Skeletal muscle tissue (tissue), 4 donors: ENCODE measurements around the gene KLHL29. TPM values are rescaled to one million over a fixed set of nuclear protein-coding genes. Genes with fewer than 3 reads are reported as not detected.

Experiments
- H3K27ac ChIP-seq: one replicate; pipeline ENCODE4 v1.7.0; 2013; ENCODE audit warnings: mild to moderate bottlenecking, low read depth, low read length, inconsistent platforms
- H3K27me3 ChIP-seq, 3 donors: one replicate each; pipeline ENCODE4 v1.7.0; 2013; ENCODE audit warnings: low read length in 3 of 3; ENCODE audit not compliant: control insufficient read depth in 3 of 3, insufficient read depth in 3 of 3
- H3K36me3 ChIP-seq, 3 donors: one replicate each; pipeline ENCODE4 v1.7.0; 2013; ENCODE audit warnings: low read length in 3 of 3; ENCODE audit not compliant: control insufficient read depth in 3 of 3, insufficient read depth in 3 of 3
- H3K4me1 ChIP-seq, 3 donors: one replicate each; pipeline ENCODE4 v1.7.0; 2013; ENCODE audit warnings: low read length in 3 of 3, mild to moderate bottlenecking in 3 of 3; ENCODE audit not compliant: control insufficient read depth in 3 of 3, insufficient read depth in 3 of 3
- H3K4me3 ChIP-seq, 3 donors: one replicate each; pipeline ENCODE4 v1.7.0; 2013; ENCODE audit warnings: low read length in 3 of 3
- H3K9ac ChIP-seq, 3 donors: one replicate each; pipeline ENCODE4 v1.7.0; 2013; ENCODE audit warnings: low read length in 3 of 3, mild to moderate bottlenecking in 3 of 3, moderate library complexity in 2 of 3, low read depth in 1 of 3
- H3K9me3 ChIP-seq, 3 donors: one replicate each; pipeline ENCODE4 v1.7.0; 2013; ENCODE audit warnings: low read length in 3 of 3; ENCODE audit not compliant: control insufficient read depth in 3 of 3
- total RNA-seq: library from RNA; depleted of rRNA; stranded (reverse); fragments of >200 nt; gene quantifications from one replicate; pipeline ENCODE4 v1.2.3, GENCODE V29; 2014
- donor health status: Osteomylitis.

KLHL29 gene
- total RNA-seq, 1 donor from 2014 or later, result 3.7 TPM

DNA sequence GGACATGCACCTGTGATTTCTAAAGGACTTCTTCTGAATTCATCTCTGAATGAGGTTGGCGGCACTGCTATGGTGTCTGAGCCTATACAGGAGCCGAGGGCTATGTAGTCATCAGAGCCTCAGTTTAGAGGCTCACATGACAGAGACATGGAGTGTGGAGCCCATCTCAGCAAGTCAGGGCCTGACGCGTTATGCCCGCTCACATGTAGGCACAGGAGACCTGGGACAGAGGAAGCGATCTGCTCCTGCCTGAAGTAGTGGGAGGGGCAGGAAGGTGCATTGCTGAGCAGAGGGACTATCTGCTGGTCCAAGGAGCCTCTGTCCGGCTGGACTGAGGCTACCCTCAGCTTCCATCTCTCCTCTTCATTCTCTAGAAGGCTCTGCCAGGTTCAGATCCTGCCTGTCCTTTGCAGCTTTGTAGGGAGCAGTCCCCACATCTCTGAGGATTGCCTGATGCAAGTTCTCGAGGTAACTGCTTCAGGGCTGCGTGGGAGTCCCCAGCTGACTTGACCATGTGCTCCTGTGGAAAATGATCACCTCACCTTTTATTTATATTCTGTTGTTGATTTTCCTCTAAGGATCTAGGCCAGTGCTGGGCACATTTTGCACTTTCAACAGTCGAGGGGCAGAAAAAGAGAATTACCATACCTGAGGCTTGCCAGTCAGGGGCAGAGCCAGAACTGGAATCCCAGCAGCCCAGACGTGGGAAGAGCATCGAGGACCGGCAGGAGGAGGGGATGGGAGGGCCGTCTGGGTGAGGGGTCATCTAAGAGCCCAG is 16.6 kb downstream of the KLHL29 start:
- H3K27me3 ChIP-seq, result no peaks in the 10 kb centered on the region
- no peak overlapping the region for H3K27ac ChIP-seq
- peaks cover 0 to 5% (median 0%) of the 10 kb centered on the region in 3 donors for H3K4me1 ChIP-seq
- peaks cover 0 to 2% (median 0%) of the 10 kb centered on the region in 3 donors for H3K36me3 ChIP-seq
- no peak overlapping the region for H3K4me3 ChIP-seq
- H3K9ac ChIP-seq, result no peak overlapping the region
- H3K9me3 ChIP-seq, result no peaks in the 10 kb centered on the region

DNA sequence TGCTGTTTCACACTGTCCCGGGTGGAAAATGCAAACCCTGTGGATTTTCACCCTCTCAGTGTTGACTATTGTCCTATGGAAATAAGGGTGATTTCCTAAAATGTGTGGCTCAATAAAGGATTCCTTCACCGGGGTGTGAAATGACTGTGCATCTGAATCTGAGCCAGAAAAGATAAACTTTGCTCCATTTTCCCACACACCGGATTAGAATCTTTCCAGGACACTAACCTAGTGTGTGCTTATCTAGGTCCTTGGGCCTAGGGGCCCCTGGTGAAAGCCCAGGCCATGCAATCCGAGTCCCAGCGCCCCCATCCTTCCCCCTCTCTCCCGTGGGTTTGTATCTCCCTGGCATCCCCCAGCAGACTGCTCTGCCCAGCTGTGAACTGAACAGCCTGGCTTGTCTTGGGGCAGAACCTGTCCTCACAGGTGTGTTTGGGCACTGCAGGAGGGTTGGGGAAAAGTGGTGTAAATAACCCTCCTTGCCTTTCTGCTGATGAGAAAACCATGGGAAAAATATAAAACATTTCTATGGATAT is 17.3 kb downstream of the KLHL29 start:
- Histone ChIP-seq H3K4me1 (peaks cover 0 to 5% (median 0%) of the 10 kb centered on the region in 3 donors), H3K4me3 (no peak overlapping the region), H3K27me3 (no peaks in the 10 kb centered on the region), H3K9ac (no peak overlapping the region), H3K27ac (no peak overlapping the region), H3K36me3 (peaks cover 0 to 2% (median 0%) of the 10 kb centered on the region in 3 donors), H3K9me3 (no peaks in the 10 kb centered on the region)

DNA sequence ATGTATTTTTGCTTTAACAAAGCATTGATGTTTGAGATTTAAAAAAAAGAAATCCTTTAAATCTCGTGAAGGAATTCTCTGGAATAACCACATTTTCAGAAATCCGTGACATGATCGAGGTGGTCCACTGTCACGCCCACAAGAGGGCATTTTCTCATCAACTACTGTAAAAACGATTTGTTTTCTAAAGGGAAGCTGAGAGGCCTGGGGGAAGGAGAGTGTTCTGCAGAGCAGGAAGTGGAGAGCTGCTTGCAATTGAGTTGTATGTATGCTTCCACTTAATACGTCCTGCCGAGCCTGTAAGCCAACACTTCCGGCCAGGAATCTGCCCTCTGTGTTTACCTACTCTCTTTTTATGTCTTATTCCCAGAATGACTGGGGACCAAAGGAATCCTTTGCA is 19.4 kb downstream of the KLHL29 start:
- Histone ChIP-seq H3K27me3 (no peaks in the 10 kb centered on the region), H3K9ac (no peak overlapping the region), H3K4me3 (peak overlapping the region in 1 of 3 donors; percentile 9), H3K9me3 (no peaks in the 10 kb centered on the region), H3K36me3 (peaks cover 0 to 2% (median 0%) of the 10 kb centered on the region in 3 donors), H3K4me1 (peaks cover 0 to 5% (median 0%) of the 10 kb centered on the region in 3 donors), H3K27ac (no peak overlapping the region)

DNA sequence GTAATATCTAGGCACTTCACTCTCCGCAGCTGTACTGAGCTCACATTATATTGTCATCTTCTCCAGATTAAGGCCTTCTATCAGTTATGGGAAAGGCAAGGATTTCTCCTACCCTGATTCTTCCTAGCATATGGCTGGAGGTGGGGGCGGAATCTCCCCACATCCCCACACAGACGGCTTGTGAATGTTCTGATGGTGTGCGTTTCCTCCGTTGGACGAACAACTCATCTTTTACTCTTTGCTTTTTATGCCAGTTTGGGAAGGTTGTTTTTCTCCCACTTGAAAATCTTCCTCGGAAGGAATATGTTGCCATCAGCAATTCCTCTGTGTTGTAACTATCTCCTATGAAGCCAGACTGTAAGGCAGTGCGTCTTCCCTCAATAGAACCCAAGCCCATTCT is 24.3 kb downstream of the KLHL29 start:
- Histone ChIP-seq H3K9ac (no peak overlapping the region), H3K4me3 (no peak overlapping the region), H3K27ac (no peak overlapping the region), H3K9me3 (no peaks in the 10 kb centered on the region), H3K4me1 (peaks cover 0 to 5% (median 4%) of the 10 kb centered on the region in 3 donors), H3K27me3 (no peaks in the 10 kb centered on the region), H3K36me3 (no peaks in the 10 kb centered on the region)

DNA sequence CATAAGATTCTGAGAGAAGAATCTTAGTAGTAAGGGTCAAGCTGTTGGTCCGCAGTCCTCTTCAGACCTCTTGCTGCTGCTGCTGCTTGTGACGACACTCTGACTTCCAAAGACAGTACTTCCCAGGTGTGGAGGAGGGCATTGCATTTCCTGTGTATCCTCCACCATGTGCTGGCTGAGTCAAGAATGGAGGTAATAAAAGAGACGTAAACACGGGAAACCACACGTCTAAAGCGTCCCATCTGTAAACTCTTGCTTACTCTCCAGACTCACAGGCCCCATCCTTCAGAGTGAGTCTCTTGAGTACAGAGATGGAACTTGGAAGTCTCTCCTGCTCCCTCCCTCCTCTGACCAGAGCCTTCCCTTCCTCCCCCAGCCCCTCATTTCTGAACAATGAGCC is 25.6 kb downstream of the KLHL29 start:
- Histone ChIP-seq H3K36me3 (no peaks in the 10 kb centered on the region), H3K4me3 (no peak overlapping the region), H3K27me3 (no peaks in the 10 kb centered on the region), H3K9me3 (no peaks in the 10 kb centered on the region), H3K4me1 (peaks cover 0 to 4% (median 2%) of the 10 kb centered on the region in 3 donors), H3K27ac (no peak overlapping the region), H3K9ac (no peak overlapping the region)

DNA sequence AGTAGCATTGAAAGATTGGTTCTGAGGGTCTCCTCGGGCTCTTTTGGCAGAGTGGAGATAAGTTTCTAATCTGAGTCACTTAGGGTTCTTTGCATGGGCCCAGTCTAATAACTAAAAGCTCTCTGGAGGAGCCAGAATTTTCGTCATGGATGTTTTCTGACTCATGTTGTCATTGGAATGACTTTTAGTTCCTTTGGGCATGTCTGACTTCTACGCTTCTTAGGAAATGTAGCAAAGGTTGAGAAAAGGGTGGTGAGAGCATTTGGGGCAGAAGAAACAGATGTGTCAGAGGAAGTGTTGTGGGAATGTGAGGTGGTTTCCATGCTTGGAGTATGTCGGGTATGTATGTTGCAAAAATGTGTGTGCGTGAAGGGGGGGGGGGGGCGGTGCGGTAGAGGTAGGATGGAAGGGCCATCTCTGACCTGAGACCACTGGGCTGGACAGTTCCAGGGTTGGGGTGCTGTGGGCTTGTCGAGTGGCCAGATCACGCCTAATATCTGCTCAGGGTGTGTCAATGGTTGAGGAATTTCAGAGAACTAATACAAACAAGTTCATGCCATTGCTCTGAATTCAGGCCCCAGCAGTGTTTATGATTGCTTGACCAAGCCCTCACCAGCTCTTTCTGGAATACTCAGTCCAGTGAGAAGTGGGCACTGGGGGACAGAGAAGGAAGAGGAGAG is 26.9 kb downstream of the KLHL29 start:
- H3K9me3 ChIP-seq, result no peaks in the 10 kb centered on the region
- peaks cover 0 to 4% (median 0%) of the 10 kb centered on the region in 3 donors for H3K4me1 ChIP-seq
- no peak overlapping the region for H3K9ac ChIP-seq
- H3K27ac ChIP-seq, result peak overlapping the region; percentile 7
- no peaks in the 10 kb centered on the region for H3K36me3 ChIP-seq
- no peaks in the 10 kb centered on the region for H3K27me3 ChIP-seq
- no peak overlapping the region for H3K4me3 ChIP-seq

DNA sequence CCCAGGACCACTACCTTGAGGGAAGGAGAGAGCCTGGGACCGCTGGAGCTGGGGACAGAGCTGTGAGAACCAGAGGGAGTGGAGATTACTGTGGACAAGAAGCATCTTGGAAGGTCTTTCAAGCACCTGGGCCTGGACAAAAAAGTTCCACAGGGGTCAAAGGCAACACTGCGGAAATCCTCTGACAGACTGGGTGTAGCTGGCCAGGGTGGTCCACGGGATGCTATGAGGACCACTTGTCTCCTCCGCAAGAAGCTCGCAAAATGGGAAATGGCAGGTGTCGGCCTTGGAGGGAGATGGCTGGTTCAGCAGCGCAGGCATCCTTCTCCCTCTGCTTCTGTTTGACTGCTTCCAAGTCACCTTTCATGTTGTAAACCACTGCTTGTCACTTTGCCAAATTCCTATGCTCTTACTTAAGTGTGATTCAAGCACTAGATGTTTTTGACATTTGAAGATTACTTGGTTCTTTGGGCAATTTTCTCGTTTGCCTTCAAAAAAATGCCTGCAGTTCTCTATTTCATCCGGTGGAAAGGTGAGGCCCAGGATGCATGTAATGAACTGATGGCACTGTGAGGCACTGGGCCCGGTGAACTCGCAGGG is 27.7 kb downstream of the KLHL29 start:
- no peak overlapping the region for H3K9ac ChIP-seq
- no peak overlapping the region for H3K27ac ChIP-seq
- H3K9me3 ChIP-seq, result no peaks in the 10 kb centered on the region
- H3K4me3 ChIP-seq, result no peak overlapping the region
- H3K36me3 ChIP-seq, result no peaks in the 10 kb centered on the region
- peaks cover 0 to 4% (median 0%) of the 10 kb centered on the region in 3 donors for H3K4me1 ChIP-seq
- no peaks in the 10 kb centered on the region for H3K27me3 ChIP-seq

GRCh38 chr2:23413641-23414040 is 28.7 kb downstream of the KLHL29 start:
- Histone ChIP-seq H3K4me3 (no peak overlapping the region), H3K27ac (no peak overlapping the region), H3K4me1 (peaks cover 4 to 9% (median 8%) of the 10 kb centered on the region in 3 donors), H3K36me3 (no peaks in the 10 kb centered on the region), H3K27me3 (no peaks in the 10 kb centered on the region), H3K9me3 (no peaks in the 10 kb centered on the region), H3K9ac (no peak overlapping the region)

DNA sequence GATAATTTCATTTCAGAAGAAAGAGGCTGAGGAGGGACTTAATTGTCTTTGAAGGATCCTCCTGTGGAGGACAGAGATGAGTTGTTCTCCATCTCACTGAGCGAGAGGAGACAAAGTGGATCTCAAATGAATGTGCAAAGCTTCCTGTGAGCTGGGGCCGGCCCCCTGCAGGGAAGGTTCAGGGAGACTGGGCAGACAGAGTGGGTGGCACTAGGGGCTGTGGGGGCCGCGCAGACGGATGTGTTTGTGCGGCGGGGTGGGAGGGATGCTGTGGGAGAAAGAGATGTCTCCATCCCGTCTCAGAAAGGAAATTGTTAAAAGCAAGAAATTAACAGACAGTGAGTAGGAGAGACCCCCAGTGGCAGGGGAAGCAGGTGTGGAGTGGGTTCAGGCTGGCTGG is 29.1 kb downstream of the KLHL29 start:
- Histone ChIP-seq H3K9me3 (no peaks in the 10 kb centered on the region), H3K36me3 (no peaks in the 10 kb centered on the region), H3K4me1 (peaks cover 6 to 11% (median 10%) of the 10 kb centered on the region in 3 donors), H3K9ac (no peak overlapping the region), H3K27me3 (no peaks in the 10 kb centered on the region), H3K27ac (no peak overlapping the region), H3K4me3 (no peak overlapping the region)

- no peak overlapping the region for H3K4me3 ChIP-seq
- no peaks in the 10 kb centered on the region for H3K36me3 ChIP-seq
- H3K4me1 ChIP-seq, result peaks cover 8 to 17% (median 10%) of the 10 kb centered on the region in 3 donors
- no peaks in the 10 kb centered on the region for H3K9me3 ChIP-seq
- no peak overlapping the region for H3K27ac ChIP-seq
- no peak overlapping the region for H3K9ac ChIP-seq
- no peaks in the 10 kb centered on the region for H3K27me3 ChIP-seq
Measured at GRCh38 chr2:23414871-23415270, 29.9 kb downstream of the KLHL29 start.
